ENCODE measurements around the gene BORCS5. TPM values are rescaled to one million over a fixed set of nuclear protein-coding genes. Genes with fewer than 3 reads are reported as not detected.

BORCS5 gene
- total RNA-seq, 1 donor from 2014 or later: 17.4 TPM

DNA sequence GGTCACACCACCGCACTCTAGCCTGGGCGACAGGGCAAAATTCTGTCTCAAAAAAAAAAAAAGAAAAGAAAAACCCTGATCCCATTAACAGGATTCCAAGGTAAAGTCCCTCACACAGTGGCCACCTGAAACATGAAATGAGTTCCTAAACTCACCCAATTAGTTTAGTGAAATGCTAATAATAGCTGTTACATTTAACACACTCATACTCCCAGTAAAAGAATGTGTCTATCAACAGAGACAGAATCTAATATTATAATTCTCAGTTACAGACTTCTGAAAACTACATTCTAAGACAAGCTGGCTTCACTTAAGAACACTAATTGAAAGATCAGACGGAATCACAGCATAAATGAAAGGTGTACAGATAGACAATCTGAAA lies 161.6 kb downstream of the BORCS5 start:
- Histone ChIP-seq H3K9me3 (no peaks in the 10 kb centered on the region), H3K27ac (no peak overlapping the region), H3K27me3 (no peaks in the 10 kb centered on the region), H3K36me3 (peaks cover 0 to 21% of the 10 kb centered on the region in 2 donors), H3K4me3 (no peak overlapping the region), H3K4me1 (peaks cover 24% of the 10 kb centered on the region)
- intact Hi-C loops (cut with DNase I): no loop called here
- TF ChIP-seq POLR2A (IDR thresholded peaks at IDR 0.05) (no peak), POLR2AphosphoS5 (IDR thresholded peaks at IDR 0.05; ENCODE audit: insufficient read depth in 1 of 2, low read depth in 1 of 2) (no peak)
- TF ChIP-seq, protein P1, sequence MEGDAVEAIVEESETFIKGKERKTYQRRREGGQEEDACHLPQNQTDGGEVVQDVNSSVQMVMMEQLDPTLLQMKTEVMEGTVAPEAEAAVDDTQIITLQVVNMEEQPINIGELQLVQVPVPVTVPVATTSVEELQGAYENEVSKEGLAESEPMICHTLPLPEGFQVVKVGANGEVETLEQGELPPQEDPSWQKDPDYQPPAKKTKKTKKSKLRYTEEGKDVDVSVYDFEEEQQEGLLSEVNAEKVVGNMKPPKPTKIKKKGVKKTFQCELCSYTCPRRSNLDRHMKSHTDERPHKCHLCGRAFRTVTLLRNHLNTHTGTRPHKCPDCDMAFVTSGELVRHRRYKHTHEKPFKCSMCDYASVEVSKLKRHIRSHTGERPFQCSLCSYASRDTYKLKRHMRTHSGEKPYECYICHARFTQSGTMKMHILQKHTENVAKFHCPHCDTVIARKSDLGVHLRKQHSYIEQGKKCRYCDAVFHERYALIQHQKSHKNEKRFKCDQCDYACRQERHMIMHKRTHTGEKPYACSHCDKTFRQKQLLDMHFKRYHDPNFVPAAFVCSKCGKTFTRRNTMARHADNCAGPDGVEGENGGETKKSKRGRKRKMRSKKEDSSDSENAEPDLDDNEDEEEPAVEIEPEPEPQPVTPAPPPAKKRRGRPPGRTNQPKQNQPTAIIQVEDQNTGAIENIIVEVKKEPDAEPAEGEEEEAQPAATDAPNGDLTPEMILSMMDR (IDR thresholded peaks at IDR 0.05): no peak
- no peak for DNase-seq (ENCODE audit: extremely low spot score in 2 of 2)

DNA sequence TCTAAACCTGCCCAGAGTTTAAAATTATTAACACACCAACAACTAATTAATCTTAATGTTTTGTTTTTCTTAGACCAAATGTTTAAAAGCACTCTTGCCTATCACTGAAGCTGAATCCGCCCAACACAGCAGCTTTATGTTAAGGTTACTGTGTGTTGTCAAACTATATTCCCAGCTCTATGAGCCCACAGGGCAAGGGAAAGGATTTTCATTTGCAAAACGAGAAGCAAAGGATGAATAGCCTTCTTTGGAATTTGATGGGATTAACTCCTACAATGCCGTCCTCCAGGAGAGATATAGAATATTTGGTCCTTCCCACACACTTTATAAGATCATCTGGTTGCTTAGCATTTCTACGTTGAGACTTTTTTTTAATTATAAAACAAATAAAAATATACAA lies 162.0 kb downstream of the BORCS5 start:
- Histone ChIP-seq H3K9me3 (no peaks in the 10 kb centered on the region), H3K4me1 (peaks cover 20% of the 10 kb centered on the region), H3K27me3 (no peaks in the 10 kb centered on the region), H3K4me3 (no peak overlapping the region), H3K27ac (no peak overlapping the region), H3K36me3 (peaks cover 0 to 21% of the 10 kb centered on the region in 2 donors)
- DNase-seq (ENCODE audit: extremely low spot score in 2 of 2): no peak
- intact Hi-C loops (cut with DNase I): no loop called here
- TF ChIP-seq POLR2A (IDR thresholded peaks at IDR 0.05): no peak
- TF ChIP-seq POLR2AphosphoS5 (IDR thresholded peaks at IDR 0.05; ENCODE audit: insufficient read depth in 1 of 2, low read depth in 1 of 2): no peak
- TF ChIP-seq, protein P1 (IDR thresholded peaks at IDR 0.05): no peak

Other genes with a start within 250 kb of the BORCS5 start
- gene LRP6, start 90.0 kb upstream of the BORCS5 start, total RNA-seq: 71.0 TPM
- 16.2 TPM for gene MANSC1, start 6.8 kb upstream of the BORCS5 start, total RNA-seq
- 30.9 TPM for gene DUSP16, start 205.8 kb downstream of the BORCS5 start, total RNA-seq